Measurements from ENCODE around the gene ADK.
"Not testable (repeated sequence)": the region's sequence is repeated elsewhere in the genome, so short reads cannot be mapped to it uniquely, and the experiment has no call there.

ADK gene

GRCh38 chr10:74490551-74490950 is 339.5 kb downstream of the ADK start:
- Histone ChIP-seq H3K9ac (ENCODE audit: low read depth, low read length) (no peak overlapping the region), H3K4me1 (ENCODE audit: control insufficient read depth, insufficient read depth, low read length) (no peaks in the 10 kb centered on the region), H3K9me3 (ENCODE audit: control insufficient read depth, insufficient read depth, low read length) (no peaks in the 10 kb centered on the region), H3K4me3 (ENCODE audit: low read depth, low read length) (no peak overlapping the region), H3K27me3 (ENCODE audit: control insufficient read depth, insufficient read depth, low read length) (no peaks in the 10 kb centered on the region), H3K36me3 (ENCODE audit: control insufficient read depth, insufficient read depth, low read length) (no peaks in the 10 kb centered on the region)

DNA sequence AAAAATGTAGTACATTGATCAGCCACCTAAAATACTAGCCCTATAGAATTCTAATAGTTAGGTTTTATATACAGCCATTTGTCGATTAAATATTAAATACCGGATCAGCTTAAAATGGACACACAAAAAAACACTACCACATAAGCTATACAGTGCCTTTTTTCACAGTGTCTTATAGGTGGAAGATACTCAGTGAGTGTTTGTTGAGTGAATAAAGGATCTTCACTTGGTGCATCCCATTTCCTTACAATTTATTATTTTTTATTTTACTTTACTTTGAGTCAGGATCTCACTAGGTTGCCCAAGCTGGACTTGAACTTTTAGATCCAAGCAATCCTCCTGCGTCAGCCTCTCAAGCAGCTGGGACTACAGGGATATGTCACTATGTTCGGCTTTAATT is 340.0 kb downstream of the ADK start:
- H3K36me3 ChIP-seq (ENCODE audit: control insufficient read depth, insufficient read depth, low read length) = no peaks in the 10 kb centered on the region
- no peaks in the 10 kb centered on the region for H3K9me3 ChIP-seq (ENCODE audit: control insufficient read depth, insufficient read depth, low read length)
- H3K4me1 ChIP-seq (ENCODE audit: control insufficient read depth, insufficient read depth, low read length) = no peaks in the 10 kb centered on the region
- H3K9ac ChIP-seq (ENCODE audit: low read depth, low read length) = no peak overlapping the region
- no peak overlapping the region for H3K4me3 ChIP-seq (ENCODE audit: low read depth, low read length)
- no peaks in the 10 kb centered on the region for H3K27me3 ChIP-seq (ENCODE audit: control insufficient read depth, insufficient read depth, low read length)

DNA sequence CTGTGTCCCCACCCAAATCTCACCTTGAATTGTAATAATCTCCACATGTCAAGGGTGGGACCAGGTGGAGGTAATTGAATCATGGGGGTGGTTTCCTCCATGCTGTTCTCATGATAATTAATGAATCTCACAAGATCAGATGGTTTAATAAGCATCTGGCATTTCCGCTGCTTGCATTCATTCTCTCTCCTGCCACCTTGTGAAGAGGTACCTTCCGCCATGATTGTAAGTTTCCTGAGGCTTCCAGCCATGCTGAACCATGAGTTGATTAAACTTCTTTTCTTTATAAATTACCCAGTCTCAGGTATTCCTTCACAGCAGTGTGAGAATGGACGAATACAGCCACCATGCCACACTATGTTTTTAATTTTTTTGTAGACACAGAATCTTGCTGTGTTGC is 345.3 kb downstream of the ADK start:
- H3K27me3 ChIP-seq (ENCODE audit: control insufficient read depth, insufficient read depth, low read length); H3K9me3 ChIP-seq (ENCODE audit: control insufficient read depth, insufficient read depth, low read length); H3K9ac ChIP-seq (ENCODE audit: low read depth, low read length); H3K4me3 ChIP-seq (ENCODE audit: low read depth, low read length); H3K36me3 ChIP-seq (ENCODE audit: control insufficient read depth, insufficient read depth, low read length); H3K4me1 ChIP-seq (ENCODE audit: control insufficient read depth, insufficient read depth, low read length): not testable (repeated sequence)

GRCh38 chr10:74498664-74499063 is 347.6 kb downstream of the ADK start:
- H3K36me3 ChIP-seq (ENCODE audit: control insufficient read depth, insufficient read depth, low read length); H3K4me1 ChIP-seq (ENCODE audit: control insufficient read depth, insufficient read depth, low read length); H3K4me3 ChIP-seq (ENCODE audit: low read depth, low read length); H3K9me3 ChIP-seq (ENCODE audit: control insufficient read depth, insufficient read depth, low read length); H3K27me3 ChIP-seq (ENCODE audit: control insufficient read depth, insufficient read depth, low read length); H3K9ac ChIP-seq (ENCODE audit: low read depth, low read length): not testable (repeated sequence)

DNA sequence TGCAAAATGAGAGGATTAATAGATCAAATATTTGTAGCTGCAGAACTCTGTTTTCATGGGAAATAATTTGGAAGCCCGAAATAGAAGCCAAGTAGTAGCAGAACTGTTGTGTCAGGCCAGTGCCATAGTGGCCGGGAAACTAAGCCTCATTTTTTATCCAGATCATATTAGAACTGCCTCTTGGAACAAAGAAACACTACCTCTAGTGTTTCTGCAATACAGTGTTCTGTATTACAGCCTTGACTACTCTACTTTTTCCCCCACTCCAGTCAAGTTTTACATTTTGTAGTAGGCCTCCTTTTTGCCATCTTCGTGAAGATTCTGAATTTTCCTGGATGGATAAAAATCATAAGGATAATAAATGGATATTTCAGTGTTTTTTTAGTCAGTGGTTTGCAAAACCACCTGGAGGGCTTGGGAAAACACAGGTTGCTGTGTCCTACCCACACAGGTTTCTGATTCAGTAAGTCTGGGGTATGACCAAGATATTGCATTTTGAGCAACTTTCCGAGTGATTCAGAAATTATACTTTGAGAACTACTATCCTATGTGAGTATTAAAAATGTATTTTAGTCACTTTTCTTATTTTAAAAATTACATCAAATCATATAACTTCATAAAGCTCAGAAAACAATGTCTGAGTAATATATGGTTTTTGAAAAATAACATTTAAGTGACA is 349.1 kb downstream of the ADK start:
- no peaks in the 10 kb centered on the region for H3K9me3 ChIP-seq (ENCODE audit: control insufficient read depth, insufficient read depth, low read length)
- H3K4me3 ChIP-seq (ENCODE audit: low read depth, low read length) = no peak overlapping the region
- H3K9ac ChIP-seq (ENCODE audit: low read depth, low read length) = no peak overlapping the region
- no peaks in the 10 kb centered on the region for H3K36me3 ChIP-seq (ENCODE audit: control insufficient read depth, insufficient read depth, low read length)
- H3K4me1 ChIP-seq (ENCODE audit: control insufficient read depth, insufficient read depth, low read length) = no peaks in the 10 kb centered on the region
- no peaks in the 10 kb centered on the region for H3K27me3 ChIP-seq (ENCODE audit: control insufficient read depth, insufficient read depth, low read length)

- Histone ChIP-seq H3K4me3 (ENCODE audit: low read depth, low read length) (no peak overlapping the region), H3K4me1 (ENCODE audit: control insufficient read depth, insufficient read depth, low read length) (no peaks in the 10 kb centered on the region), H3K36me3 (ENCODE audit: control insufficient read depth, insufficient read depth, low read length) (no peaks in the 10 kb centered on the region), H3K9me3 (ENCODE audit: control insufficient read depth, insufficient read depth, low read length) (no peaks in the 10 kb centered on the region), H3K27me3 (ENCODE audit: control insufficient read depth, insufficient read depth, low read length) (no peaks in the 10 kb centered on the region), H3K9ac (ENCODE audit: low read depth, low read length) (no peak overlapping the region)
Measured at GRCh38 chr10:74500816-74501215, 349.8 kb downstream of the ADK start.

- no peaks in the 10 kb centered on the region for H3K9me3 ChIP-seq (ENCODE audit: control insufficient read depth, insufficient read depth, low read length)
- peaks cover 2% of the 10 kb centered on the region for H3K36me3 ChIP-seq (ENCODE audit: control insufficient read depth, insufficient read depth, low read length)
- no peaks in the 10 kb centered on the region for H3K4me1 ChIP-seq (ENCODE audit: control insufficient read depth, insufficient read depth, low read length)
- no peak overlapping the region for H3K9ac ChIP-seq (ENCODE audit: low read depth, low read length)
- no peaks in the 10 kb centered on the region for H3K27me3 ChIP-seq (ENCODE audit: control insufficient read depth, insufficient read depth, low read length)
- H3K4me3 ChIP-seq (ENCODE audit: low read depth, low read length) = no peak overlapping the region
Measured at GRCh38 chr10:74502963-74503608, 352.1 kb downstream of the ADK start.

GRCh38 chr10:74507951-74508350 is 356.9 kb downstream of the ADK start:
- H3K9ac ChIP-seq (ENCODE audit: low read depth, low read length) = no peak overlapping the region
- H3K36me3 ChIP-seq (ENCODE audit: control insufficient read depth, insufficient read depth, low read length) = peaks cover 2% of the 10 kb centered on the region
- H3K27me3 ChIP-seq (ENCODE audit: control insufficient read depth, insufficient read depth, low read length) = no peaks in the 10 kb centered on the region
- no peaks in the 10 kb centered on the region for H3K9me3 ChIP-seq (ENCODE audit: control insufficient read depth, insufficient read depth, low read length)
- H3K4me1 ChIP-seq (ENCODE audit: control insufficient read depth, insufficient read depth, low read length) = no peaks in the 10 kb centered on the region
- no peak overlapping the region for H3K4me3 ChIP-seq (ENCODE audit: low read depth, low read length)

- Histone ChIP-seq H3K9ac (ENCODE audit: low read depth, low read length) (no peak overlapping the region), H3K9me3 (ENCODE audit: control insufficient read depth, insufficient read depth, low read length) (no peaks in the 10 kb centered on the region), H3K4me3 (ENCODE audit: low read depth, low read length) (no peak overlapping the region), H3K4me1 (ENCODE audit: control insufficient read depth, insufficient read depth, low read length) (no peaks in the 10 kb centered on the region), H3K36me3 (ENCODE audit: control insufficient read depth, insufficient read depth, low read length) (peaks cover 2% of the 10 kb centered on the region), H3K27me3 (ENCODE audit: control insufficient read depth, insufficient read depth, low read length) (no peaks in the 10 kb centered on the region)
Measured at GRCh38 chr10:74510594-74510993, 359.6 kb downstream of the ADK start.

GRCh38 chr10:74511051-74511450 is 360.0 kb downstream of the ADK start:
- H3K9me3 ChIP-seq (ENCODE audit: control insufficient read depth, insufficient read depth, low read length) = no peaks in the 10 kb centered on the region
- peaks cover 2% of the 10 kb centered on the region for H3K36me3 ChIP-seq (ENCODE audit: control insufficient read depth, insufficient read depth, low read length)
- no peaks in the 10 kb centered on the region for H3K4me1 ChIP-seq (ENCODE audit: control insufficient read depth, insufficient read depth, low read length)
- no peak overlapping the region for H3K4me3 ChIP-seq (ENCODE audit: low read depth, low read length)
- H3K27me3 ChIP-seq (ENCODE audit: control insufficient read depth, insufficient read depth, low read length) = no peaks in the 10 kb centered on the region
- no peak overlapping the region for H3K9ac ChIP-seq (ENCODE audit: low read depth, low read length)

- no peak overlapping the region for H3K4me3 ChIP-seq (ENCODE audit: low read depth, low read length)
- H3K9ac ChIP-seq (ENCODE audit: low read depth, low read length) = no peak overlapping the region
- H3K9me3 ChIP-seq (ENCODE audit: control insufficient read depth, insufficient read depth, low read length) = no peaks in the 10 kb centered on the region
Measured at GRCh38 chr10:74514322-74514721, 363.3 kb downstream of the ADK start.

GRCh38 chr10:74518061-74518460 is 367.0 kb downstream of the ADK start:
- Histone ChIP-seq H3K36me3 (ENCODE audit: control insufficient read depth, insufficient read depth, low read length) (no peaks in the 10 kb centered on the region), H3K27me3 (ENCODE audit: control insufficient read depth, insufficient read depth, low read length) (no peaks in the 10 kb centered on the region)

More at GRCh38 chr10:74514322-74514721, 363.3 kb downstream of the ADK start:
- H3K27me3 ChIP-seq (ENCODE audit: control insufficient read depth, insufficient read depth, low read length) = no peaks in the 10 kb centered on the region
- no peaks in the 10 kb centered on the region for H3K36me3 ChIP-seq (ENCODE audit: control insufficient read depth, insufficient read depth, low read length)
- H3K4me1 ChIP-seq (ENCODE audit: control insufficient read depth, insufficient read depth, low read length) = no peaks in the 10 kb centered on the region

More at GRCh38 chr10:74518061-74518460, 367.0 kb downstream of the ADK start:
- H3K9me3 ChIP-seq (ENCODE audit: control insufficient read depth, insufficient read depth, low read length) = no peaks in the 10 kb centered on the region
- H3K4me1 ChIP-seq (ENCODE audit: control insufficient read depth, insufficient read depth, low read length) = peaks cover 3% of the 10 kb centered on the region
- no peak overlapping the region for H3K4me3 ChIP-seq (ENCODE audit: low read depth, low read length)
- H3K9ac ChIP-seq (ENCODE audit: low read depth, low read length) = no peak overlapping the region

Measured in iPS-15b (cell line).